GM10847 (cell line): ENCODE measurements around the gene PIK3C2B.

Source experiments
- POLR2A ChIP-seq: IDR thresholded peaks from 2 replicates; pipeline ENCODE4 v1.6.1; 2011; ENCODE audit not compliant: insufficient read length; ENCODE audit errors: extremely low read depth

The PIK3C2B gene

DNA sequence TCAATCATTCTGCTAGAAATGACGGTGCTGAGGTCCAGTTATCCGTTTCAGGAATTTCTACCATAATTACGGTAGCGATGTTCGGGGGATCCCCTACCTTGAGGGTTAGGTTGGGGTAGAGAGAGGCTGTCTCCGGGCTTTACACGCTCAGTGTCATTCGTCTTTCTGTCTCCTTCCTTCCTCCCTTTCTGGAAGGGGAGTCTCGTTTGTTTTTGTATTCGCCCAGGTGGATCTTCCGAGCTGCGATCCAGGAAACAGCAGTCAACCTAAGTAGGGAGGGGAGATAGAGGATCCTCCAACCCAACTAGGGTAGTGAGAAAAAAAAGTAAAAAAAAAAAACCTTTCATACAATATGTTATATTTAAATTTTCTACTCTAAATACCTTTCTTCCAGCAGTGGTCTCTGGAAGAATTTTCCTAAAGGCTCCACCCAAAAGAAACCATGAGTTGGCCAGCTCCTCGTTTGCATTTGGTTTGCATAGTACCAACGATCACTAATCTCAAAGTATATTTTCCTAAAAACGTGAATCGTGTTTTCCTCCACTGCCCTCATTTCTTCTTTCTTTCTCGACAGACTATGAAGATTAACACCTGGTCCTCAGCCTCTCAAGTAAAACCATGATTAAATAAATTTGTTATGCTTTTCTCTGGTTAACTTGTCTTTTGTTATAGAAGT is 611 bp upstream of the PIK3C2B start:
- TF ChIP-seq POLR2A: no peak

GRCh38 chr1:204493984-204494280 is 673 bp downstream of the PIK3C2B start:
- no peak for TF ChIP-seq POLR2A

DNA sequence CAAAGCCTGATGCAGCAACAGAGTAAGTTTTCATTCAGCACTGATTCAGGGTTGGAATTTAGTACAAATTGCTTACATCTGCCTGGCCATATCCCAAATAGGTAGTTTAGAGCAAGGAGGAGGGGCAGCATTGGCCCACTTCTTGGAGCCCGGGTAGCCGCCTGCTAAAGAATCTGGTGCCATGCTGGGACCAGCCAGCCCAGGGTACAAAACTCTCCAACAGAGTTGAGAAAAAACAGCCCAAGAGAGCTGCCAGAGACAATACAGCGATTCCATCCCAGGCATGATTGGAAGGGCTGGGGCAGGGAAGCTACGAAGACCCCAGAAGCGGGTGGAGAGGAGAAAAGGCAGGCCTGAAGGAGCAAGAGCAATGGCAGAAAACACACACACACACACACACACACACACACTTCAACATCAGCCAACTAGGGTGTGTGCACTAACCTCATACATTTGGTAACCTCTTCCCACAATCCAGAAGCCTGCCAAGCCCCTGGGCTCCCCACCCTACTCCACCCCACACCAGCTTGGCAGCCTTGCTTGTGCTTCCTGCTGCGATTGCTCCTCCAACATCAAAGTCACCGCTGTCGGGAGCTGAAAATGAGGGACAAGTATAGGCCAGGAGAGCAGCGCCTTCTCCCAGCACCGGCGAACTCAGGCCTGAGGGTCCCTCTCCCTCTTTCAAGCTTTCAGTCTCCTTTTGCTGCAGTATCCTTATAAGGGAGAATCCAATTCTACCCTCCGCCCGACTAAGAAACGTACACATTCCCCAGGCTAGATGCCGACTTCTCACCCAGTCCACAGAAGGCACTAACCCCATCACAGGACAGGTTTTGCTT is 1.2 kb downstream of the PIK3C2B start:
- no peak for TF ChIP-seq POLR2A

- TF ChIP-seq POLR2A: no peak
These were observed 3.0 kb downstream of the PIK3C2B start for GRCh38 chr1:204491655-204492054.

- TF ChIP-seq POLR2A: no peak
These were observed 7.4 kb downstream of the PIK3C2B start for GRCh38 chr1:204487256-204487615.

DNA sequence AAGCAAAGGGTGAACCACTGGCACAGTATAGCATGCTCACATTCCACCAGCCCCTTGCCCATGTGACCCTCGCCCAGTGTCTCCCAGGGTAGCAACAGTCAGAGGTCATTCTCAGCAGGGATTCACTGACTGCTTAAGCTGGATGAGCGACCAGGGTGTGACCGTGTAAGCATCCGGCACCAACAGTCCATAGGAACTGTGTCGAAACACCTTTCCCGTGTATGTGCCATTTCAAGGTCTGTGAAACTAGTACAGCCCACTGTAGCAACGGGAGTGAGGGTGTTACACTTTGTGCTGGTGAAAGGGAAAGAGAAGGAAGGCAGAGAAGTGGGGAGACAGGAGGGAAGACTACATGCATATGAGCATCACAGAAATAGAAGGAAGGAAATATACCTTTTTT is 10.8 kb downstream of the PIK3C2B start:
- no peak for TF ChIP-seq POLR2A

- no peak for TF ChIP-seq POLR2A
These were observed 14.1 kb downstream of the PIK3C2B start for GRCh38 chr1:204480515-204480914.

- TF ChIP-seq POLR2A: no peak
These were observed 15.0 kb downstream of the PIK3C2B start for GRCh38 chr1:204479387-204480136.

DNA sequence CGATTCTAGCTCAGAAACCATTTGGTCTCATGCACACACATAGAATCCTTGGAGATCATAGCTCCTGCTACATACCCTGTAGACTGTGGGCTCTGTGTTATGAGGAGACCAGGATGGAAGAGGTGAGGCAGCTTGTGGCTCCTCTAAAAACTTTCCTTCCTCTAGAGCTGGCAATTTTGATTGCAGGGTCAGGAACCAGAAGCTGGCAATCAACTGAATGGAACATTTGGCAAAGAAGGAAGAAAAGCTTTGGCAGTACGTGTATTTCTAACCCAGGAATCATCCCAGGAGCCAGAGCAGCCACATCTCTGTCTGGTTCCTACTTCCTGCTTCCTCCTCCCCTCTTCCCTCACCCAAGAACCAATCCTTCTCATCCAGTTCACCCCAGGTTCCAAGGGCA is 15.7 kb downstream of the PIK3C2B start:
- TF ChIP-seq POLR2A: no peak

DNA sequence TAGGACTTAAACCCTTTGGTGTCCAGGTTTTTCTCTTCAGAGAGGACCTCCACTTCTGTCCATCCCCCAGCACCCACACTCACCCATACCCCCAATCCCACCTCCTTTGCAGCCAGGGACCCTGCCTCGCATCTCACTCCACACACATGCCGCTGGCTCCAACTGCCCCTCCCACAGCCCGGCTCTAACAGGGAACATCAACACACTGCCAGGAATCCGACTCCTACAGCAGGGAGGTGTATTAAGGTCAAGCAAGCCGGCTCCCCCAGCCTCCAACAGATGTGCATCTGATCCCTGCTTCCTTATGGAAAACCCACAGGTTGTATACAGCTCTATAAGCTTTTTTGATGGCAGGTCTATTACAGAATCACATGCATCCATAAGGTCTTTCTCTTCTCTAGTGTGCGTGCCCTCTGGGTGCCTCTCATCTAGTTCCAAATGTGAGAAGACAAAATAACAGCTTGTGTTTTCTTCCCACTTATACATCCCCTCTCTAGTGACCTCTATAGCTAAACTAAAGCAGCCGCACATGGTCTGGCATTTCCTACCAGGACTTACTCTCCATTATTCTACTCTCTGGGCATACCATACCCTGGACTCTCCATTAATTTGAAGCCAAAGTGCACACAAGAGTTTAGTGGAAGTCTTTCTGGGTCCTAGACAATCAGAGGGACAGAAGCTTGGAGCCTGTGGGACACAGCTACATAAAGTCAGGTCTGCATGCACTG is 16.3 kb downstream of the PIK3C2B start:
- no peak for TF ChIP-seq POLR2A

- TF ChIP-seq POLR2A: no peak
These were observed 17.4 kb downstream of the PIK3C2B start for GRCh38 chr1:204477036-204477740.

DNA sequence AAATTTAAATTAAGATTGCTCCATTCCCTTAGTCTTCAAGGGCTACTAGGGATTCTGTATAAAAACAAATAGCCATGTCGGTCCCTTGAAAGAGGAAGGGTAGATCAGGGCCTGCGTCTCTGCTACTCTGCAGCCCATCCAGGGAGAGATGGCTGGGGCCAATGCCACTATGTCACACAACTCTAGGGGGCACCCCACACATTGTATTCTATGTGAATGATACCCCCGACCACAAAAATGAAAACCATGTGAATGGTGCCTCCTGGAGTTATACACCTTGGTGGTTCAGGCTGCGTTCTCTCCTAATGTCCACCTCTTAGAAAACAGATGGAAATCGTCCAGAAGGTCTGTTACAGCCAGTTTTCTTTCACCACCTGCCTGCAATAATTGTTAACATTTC is 18.0 kb downstream of the PIK3C2B start:
- no peak for TF ChIP-seq POLR2A

DNA sequence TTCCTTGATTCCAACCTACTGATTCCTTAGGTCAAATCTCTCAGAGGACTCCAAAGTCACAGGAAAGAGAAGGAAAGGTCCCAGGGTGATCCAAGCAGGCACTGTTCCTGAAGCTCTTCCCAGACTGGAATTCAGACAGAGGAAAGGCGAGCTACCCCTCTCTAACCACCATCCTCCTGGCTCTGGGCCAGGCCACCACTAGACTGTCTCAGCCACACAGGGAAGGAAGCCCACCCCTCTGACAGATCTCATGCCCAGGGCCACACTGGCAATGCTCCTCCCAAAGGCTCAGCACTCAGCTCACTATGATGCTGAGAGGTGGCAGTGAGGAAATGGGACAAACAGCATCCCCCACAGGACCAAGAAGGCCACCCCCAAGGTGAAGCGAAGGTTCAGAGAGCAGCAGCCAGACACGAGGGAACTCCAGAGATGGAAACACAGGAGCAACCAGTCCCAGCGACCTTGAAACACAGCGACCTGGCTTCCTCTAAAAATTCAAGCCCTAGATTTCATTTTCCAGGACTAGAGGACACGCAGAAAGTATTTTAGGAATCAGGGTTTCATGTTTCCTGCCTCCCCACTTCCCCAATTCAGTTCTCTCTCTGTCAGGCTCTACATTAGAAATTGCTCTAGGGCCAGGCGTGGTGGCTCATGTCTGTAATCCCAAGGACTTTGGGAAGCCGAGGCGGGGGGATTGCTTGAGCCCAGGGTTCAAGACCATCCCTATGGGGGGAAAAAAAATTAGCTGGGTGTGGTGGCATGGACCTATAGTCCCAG is 18.8 kb downstream of the PIK3C2B start:
- no peak for TF ChIP-seq POLR2A

DNA sequence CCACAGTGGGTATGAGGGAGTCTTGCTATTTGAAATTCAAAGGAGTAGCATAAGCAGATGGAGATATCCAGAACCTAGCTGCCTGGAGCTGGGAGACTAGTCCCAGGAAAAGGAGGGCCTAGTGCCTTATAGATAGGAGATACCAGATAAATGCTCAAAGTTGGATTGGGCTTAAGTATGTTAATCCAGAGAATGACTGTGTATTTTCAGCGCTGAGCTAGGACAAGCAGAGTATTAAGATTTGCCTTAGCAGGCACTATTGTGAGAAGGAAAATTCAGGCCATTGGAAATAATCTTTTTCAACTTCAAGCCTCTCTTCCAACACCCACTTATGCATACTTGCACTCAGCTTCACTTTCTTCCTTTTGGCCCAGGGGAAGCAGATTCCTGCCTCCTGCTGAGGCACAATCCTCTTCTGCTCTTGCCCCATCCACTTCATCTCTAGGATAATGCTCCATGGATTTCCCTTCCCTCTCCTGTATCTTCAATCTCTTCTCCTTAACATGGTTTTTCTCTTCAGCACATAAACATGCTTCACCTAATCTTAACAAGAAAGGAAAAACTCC is 21.1 kb downstream of the PIK3C2B start:
- no peak for TF ChIP-seq POLR2A
